HepG2 (cell line): ENCODE results near the gene GAL3ST2. TPM values are rescaled to one million over a fixed set of nuclear protein-coding genes. Genes with fewer than 3 reads are reported as not detected.
A peak's percentile ranks its signal among the peaks of the same experiment; 100 is the strongest.

ENCODE experiments used
- CEBPG ChIP-seq: IDR thresholded peaks from 2 replicates; pipeline ENCODE4 v1.6.1; 2016
- CHD2 ChIP-seq: IDR thresholded peaks from 2 replicates; pipeline ENCODE4 v1.6.1; 2011; ENCODE audit warnings: low read depth, low read length, improper control_type of control experiment
- ETV6 ChIP-seq: sonication (generic); formaldehyde crosslinking; conservative IDR thresholded peaks from 2 replicates; pipeline ENCODE4 v1.4.0; 2020; ENCODE audit warnings: missing genetic modification reagents
- FIP1L1 ChIP-seq: fragments of 200-400 bp; formaldehyde crosslinking; IDR thresholded peaks from 2 replicates; pipeline ENCODE4 v1.6.1; 2018; ENCODE audit warnings: low read depth, mild to moderate bottlenecking, low read length, moderate library complexity, borderline replicate concordance; ENCODE audit not compliant: insufficient read depth
- IKZF4 ChIP-seq: sonication (generic); formaldehyde crosslinking; IDR thresholded peaks from 2 replicates; pipeline ENCODE4 v1.5.1; 2020; ENCODE audit warnings: borderline replicate concordance, mild to moderate bottlenecking, low read depth, missing genetic modification reagents; ENCODE audit errors: not compliant biosample characterization
- IRF2 ChIP-seq: IDR thresholded peaks from 2 replicates; pipeline ENCODE4 v1.6.1; 2018; ENCODE audit warnings: missing genetic modification reagents, missing compliant biosample characterization
- MAF1 ChIP-seq: sonication (generic); formaldehyde crosslinking; IDR thresholded peaks from 2 replicates; pipeline ENCODE4 v1.5.0; 2020; ENCODE audit warnings: missing genetic modification reagents, borderline replicate concordance
- MZF1 ChIP-seq: sonication (generic); formaldehyde crosslinking; IDR thresholded peaks from 2 replicates; pipeline ENCODE4 v1.8.1; 2023; ENCODE audit warnings: mild to moderate bottlenecking, missing genetic modification reagents, borderline replicate concordance
- NFIB ChIP-seq: sonication (generic); formaldehyde crosslinking; IDR thresholded peaks from 2 replicates; pipeline ENCODE4 v1.9.0; 2021; ENCODE audit warnings: missing genetic modification reagents, mild to moderate bottlenecking, borderline replicate concordance
- PCBP1 ChIP-seq: fragments of 200-400 bp; formaldehyde crosslinking; IDR thresholded peaks from 2 replicates; pipeline ENCODE4 v1.6.1; 2017; ENCODE audit warnings: mild to moderate bottlenecking, low read depth, low read length, borderline replicate concordance
- POLR2AphosphoS5 ChIP-seq: IDR thresholded peaks from 2 replicates; pipeline ENCODE4 v1.6.1; 2012; ENCODE audit warnings: low read depth, low read length
- RAD51 ChIP-seq: fragments of 450-650 bp; IDR thresholded peaks from 2 replicates; pipeline ENCODE4 v1.6.1; 2016; ENCODE audit warnings: borderline replicate concordance
- RARG ChIP-seq: sonication (generic); formaldehyde crosslinking; IDR thresholded peaks from 2 replicates; pipeline ENCODE4 v1.4.0; 2020; ENCODE audit warnings: low read depth, mild to moderate bottlenecking, missing genetic modification reagents
- SIN3B ChIP-seq: fragments of 150-350 bp; IDR thresholded peaks from 2 replicates; pipeline ENCODE4 v1.6.1; 2014; ENCODE audit warnings: low read length
- SMAD3 ChIP-seq: sonication (generic); formaldehyde crosslinking; IDR thresholded peaks from 2 replicates; pipeline ENCODE4 v1.4.0; 2020; ENCODE audit warnings: missing genetic modification reagents
- SYNCRIP ChIP-seq: fragments of 200-400 bp; formaldehyde crosslinking; IDR thresholded peaks from 2 replicates; pipeline ENCODE4 v1.6.1; 2018; ENCODE audit warnings: mild to moderate bottlenecking, low read depth, low read length; ENCODE audit not compliant: insufficient read depth
- ZMYM3 ChIP-seq: sonication (generic); formaldehyde crosslinking; IDR thresholded peaks from 2 replicates; pipeline ENCODE4 v1.5.1; 2020; ENCODE audit warnings: mild to moderate bottlenecking, missing genetic modification reagents
- ZNF205 ChIP-seq: IDR thresholded peaks from 2 replicates; pipeline ENCODE4 v1.6.1; 2018; ENCODE audit warnings: missing biosample characterization, missing genetic modification reagents
- ZNF207 ChIP-seq: fragments of 450-650 bp; IDR thresholded peaks from 2 replicates; pipeline ENCODE4 v1.6.1; 2016; ENCODE audit warnings: antibody characterized with exemption, borderline replicate concordance
- ZNF335 ChIP-seq: sonication (generic); formaldehyde crosslinking; IDR thresholded peaks from 2 replicates; pipeline ENCODE4 v1.4.0; 2020; ENCODE audit warnings: missing genetic modification reagents
- ZNF678 ChIP-seq: sonication (generic); formaldehyde crosslinking; IDR thresholded peaks from 2 replicates; pipeline ENCODE4 v1.4.0; 2020; ENCODE audit warnings: mild to moderate bottlenecking, missing genetic modification reagents
- ZNF891 ChIP-seq: sonication (generic); formaldehyde crosslinking; IDR thresholded peaks from 2 replicates; pipeline ENCODE4 v1.5.0; 2020; ENCODE audit warnings: mild to moderate bottlenecking, missing genetic modification reagents
- polyA plus RNA-seq, 8 experiments: library from polyadenylated mRNA; depleted of rRNA in 3 of 8; stranded (reverse) in 7 of 8; unstranded in 1 of 8; fragments of >200 nt; fragmentation: Illumina TruSeq in 4 of 8; extraction: Trizol in 4 of 8; gene quantifications; 2 replicates each; pipeline versions ENCODE4 v1.2.1 to v1.2.3, GENCODE V29; 2011 to 2016; ENCODE audit warnings: low read depth in 4 of 8, missing spikeins in 1 of 8, mixed read lengths in 1 of 8; ENCODE audit not compliant: insufficient read depth in 1 of 8
- total RNA-seq, 5 experiments: library from RNA; depleted of rRNA; stranded (reverse); fragments of >200 nt; fragmentation: Illumina TruSeq; extraction: Trizol; gene quantifications; 2 replicates each; pipeline ENCODE4 v1.2.3, GENCODE V29; 2016; ENCODE audit warnings: low read depth in 1 of 5
- TF ChIP-seq, protein P1 (sequence below): sonication (generic); formaldehyde crosslinking; IDR thresholded peaks from 2 replicates; pipeline ENCODE4 v1.4.0; 2020; ENCODE audit warnings: missing genetic modification reagents, mild to moderate bottlenecking, borderline replicate concordance
- TF ChIP-seq, protein P2 (sequence below): sonication (generic); formaldehyde crosslinking; IDR thresholded peaks from 2 replicates; pipeline ENCODE4 v1.4.0; 2020; ENCODE audit warnings: missing genetic modification reagents, borderline replicate concordance
- TF ChIP-seq, protein P3 (sequence below): sonication (generic); formaldehyde crosslinking; IDR thresholded peaks from 2 replicates; pipeline ENCODE4 v1.5.0; 2020; ENCODE audit warnings: missing genetic modification reagents, mild to moderate bottlenecking, borderline replicate concordance

GAL3ST2 gene
- total and polyA plus RNA-seq, 2 of the 13 experiments (the other 11 are each of a cell fraction or from before 2014, with no cell fraction given) = 0.17 to 0.20 TPM

DNA sequence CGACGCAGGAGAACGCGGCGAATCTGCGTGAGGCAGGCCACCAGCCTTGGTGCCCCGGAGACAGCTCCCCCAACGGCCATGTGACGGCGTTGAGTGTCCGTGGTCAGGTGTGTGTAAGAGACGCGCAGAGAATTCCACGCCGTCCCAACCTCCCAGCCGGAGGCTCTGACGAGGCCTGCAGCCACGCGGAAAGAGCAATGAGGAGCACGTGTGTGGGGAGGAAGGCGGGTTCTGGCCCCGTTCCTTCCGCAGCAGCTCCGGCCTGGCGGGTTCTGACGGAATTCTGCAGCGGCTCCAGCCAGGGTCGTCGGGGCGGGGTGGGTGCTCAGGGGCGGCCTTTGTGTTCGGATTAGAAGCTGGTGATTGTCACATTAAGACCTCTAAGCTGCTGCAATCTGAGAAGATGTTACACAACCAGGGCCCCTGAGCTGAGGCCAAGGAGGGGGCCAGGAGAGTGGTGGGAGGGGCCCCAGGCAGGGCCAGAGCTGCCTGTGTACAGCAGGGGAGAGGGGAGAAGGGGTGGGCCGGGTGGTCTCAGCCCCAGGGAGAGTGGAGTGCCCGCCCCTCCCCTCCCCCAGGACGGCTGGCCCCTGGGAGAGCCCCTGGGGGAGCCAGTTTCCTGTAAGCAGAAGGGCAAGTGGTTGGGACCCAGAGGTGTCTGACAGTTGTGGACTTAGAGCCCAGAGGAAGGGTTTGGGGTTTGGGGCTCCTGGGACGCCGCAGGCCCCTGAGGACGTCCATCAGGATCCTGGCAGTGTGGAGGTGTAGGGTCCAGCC, 5.1 kb upstream of the GAL3ST2 start (continued):
- TF ChIP-seq, protein P1, sequence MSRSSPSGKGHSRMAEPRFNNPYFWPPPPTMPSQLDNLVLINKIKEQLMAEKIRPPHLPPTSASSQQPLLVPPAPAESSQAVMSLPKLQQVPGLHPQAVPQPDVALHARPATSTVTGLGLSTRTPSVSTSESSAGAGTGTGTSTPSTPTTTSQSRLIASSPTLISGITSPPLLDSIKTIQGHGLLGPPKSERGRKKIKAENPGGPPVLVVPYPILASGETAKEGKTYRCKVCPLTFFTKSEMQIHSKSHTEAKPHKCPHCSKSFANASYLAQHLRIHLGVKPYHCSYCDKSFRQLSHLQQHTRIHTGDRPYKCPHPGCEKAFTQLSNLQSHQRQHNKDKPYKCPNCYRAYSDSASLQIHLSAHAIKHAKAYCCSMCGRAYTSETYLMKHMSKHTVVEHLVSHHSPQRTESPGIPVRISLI (CRISPR knock-in tag) = no peak
- TF ChIP-seq ZMYM3 (CRISPR knock-in tag) = peak; percentile 60; the same call in 1 of the 2 replicates
- TF ChIP-seq CHD2 = peak; percentile 10; the same call in 1 of the 2 replicates
- TF ChIP-seq ZNF207 = no peak
- no peak for TF ChIP-seq RAD51
- TF ChIP-seq SMAD3 = no peak
- no peak; the same call in 1 of the 2 replicates for TF ChIP-seq ZNF891 (CRISPR knock-in tag)
- no peak for TF ChIP-seq FIP1L1
- peak; percentile 63; the same call in 1 of the 2 replicates for TF ChIP-seq ZNF205 (CRISPR knock-in tag)
- TF ChIP-seq IRF2 = no peak; the same call in 1 of the 2 replicates
- no peak; the same call in 1 of the 2 replicates for TF ChIP-seq PCBP1
- TF ChIP-seq, protein P2, sequence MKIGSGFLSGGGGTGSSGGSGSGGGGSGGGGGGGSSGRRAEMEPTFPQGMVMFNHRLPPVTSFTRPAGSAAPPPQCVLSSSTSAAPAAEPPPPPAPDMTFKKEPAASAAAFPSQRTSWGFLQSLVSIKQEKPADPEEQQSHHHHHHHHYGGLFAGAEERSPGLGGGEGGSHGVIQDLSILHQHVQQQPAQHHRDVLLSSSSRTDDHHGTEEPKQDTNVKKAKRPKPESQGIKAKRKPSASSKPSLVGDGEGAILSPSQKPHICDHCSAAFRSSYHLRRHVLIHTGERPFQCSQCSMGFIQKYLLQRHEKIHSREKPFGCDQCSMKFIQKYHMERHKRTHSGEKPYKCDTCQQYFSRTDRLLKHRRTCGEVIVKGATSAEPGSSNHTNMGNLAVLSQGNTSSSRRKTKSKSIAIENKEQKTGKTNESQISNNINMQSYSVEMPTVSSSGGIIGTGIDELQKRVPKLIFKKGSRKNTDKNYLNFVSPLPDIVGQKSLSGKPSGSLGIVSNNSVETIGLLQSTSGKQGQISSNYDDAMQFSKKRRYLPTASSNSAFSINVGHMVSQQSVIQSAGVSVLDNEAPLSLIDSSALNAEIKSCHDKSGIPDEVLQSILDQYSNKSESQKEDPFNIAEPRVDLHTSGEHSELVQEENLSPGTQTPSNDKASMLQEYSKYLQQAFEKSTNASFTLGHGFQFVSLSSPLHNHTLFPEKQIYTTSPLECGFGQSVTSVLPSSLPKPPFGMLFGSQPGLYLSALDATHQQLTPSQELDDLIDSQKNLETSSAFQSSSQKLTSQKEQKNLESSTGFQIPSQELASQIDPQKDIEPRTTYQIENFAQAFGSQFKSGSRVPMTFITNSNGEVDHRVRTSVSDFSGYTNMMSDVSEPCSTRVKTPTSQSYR (CRISPR knock-in tag) = peak; percentile 59; the same call in 1 of the 2 replicates
- no peak for TF ChIP-seq MZF1
- peak; percentile 97 for TF ChIP-seq CEBPG (CRISPR knock-in tag)
- TF ChIP-seq ZNF335 (CRISPR knock-in tag) = no peak; the same call in 1 of the 2 replicates
- TF ChIP-seq NFIB = peak; percentile 86; the same call in 1 of the 2 replicates
- peak; percentile 66; the same call in 1 of the 2 replicates for TF ChIP-seq ETV6 (CRISPR knock-in tag)
- peak; percentile 94 for TF ChIP-seq IKZF4
- no peak for TF ChIP-seq SYNCRIP
- peak; percentile 84 for TF ChIP-seq POLR2AphosphoS5
- TF ChIP-seq ZNF678 (CRISPR knock-in tag) = peak; percentile 67; the same call in 1 of the 2 replicates
- TF ChIP-seq SIN3B = no peak
- peak; percentile 80; the same call in 1 of the 2 replicates for TF ChIP-seq MAF1 (CRISPR knock-in tag)
- TF ChIP-seq RARG = no peak; the same call in 1 of the 2 replicates
- TF ChIP-seq, protein P3, sequence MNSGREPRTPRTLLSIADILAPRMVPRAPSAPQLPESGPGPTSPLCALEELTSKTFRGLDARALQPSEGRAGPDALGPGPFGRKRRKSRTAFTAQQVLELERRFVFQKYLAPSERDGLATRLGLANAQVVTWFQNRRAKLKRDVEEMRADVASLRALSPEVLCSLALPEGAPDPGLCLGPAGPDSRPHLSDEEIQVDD (CRISPR knock-in tag) = peak; percentile 96
